Skin of body (tissue), 2 donors: ENCODE data around the gene RBM34. TPM values are rescaled to one million over a fixed set of nuclear protein-coding genes. Genes with fewer than 3 reads are reported as not detected.
A peak's percentile ranks its signal among the peaks of the same experiment; 100 is the strongest.
"Not testable (repeated sequence)": the region's sequence is repeated elsewhere in the genome, so short reads cannot be mapped to it uniquely, and the experiment has no call there.

Experiments
- DNase-seq: peaks from one replicate; lab custom pipeline; 2025; lab: John Stamatoyannopoulos, UW
- total RNA-seq: library from RNA; depleted of rRNA; stranded (reverse); fragments of >200 nt; gene quantifications from one replicate; pipeline ENCODE4 v1.2.3, GENCODE V29; 2014

Gene RBM34, protein sequence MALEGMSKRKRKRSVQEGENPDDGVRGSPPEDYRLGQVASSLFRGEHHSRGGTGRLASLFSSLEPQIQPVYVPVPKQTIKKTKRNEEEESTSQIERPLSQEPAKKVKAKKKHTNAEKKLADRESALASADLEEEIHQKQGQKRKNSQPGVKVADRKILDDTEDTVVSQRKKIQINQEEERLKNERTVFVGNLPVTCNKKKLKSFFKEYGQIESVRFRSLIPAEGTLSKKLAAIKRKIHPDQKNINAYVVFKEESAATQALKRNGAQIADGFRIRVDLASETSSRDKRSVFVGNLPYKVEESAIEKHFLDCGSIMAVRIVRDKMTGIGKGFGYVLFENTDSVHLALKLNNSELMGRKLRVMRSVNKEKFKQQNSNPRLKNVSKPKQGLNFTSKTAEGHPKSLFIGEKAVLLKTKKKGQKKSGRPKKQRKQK
- 47.2 TPM for total RNA-seq

DNA sequence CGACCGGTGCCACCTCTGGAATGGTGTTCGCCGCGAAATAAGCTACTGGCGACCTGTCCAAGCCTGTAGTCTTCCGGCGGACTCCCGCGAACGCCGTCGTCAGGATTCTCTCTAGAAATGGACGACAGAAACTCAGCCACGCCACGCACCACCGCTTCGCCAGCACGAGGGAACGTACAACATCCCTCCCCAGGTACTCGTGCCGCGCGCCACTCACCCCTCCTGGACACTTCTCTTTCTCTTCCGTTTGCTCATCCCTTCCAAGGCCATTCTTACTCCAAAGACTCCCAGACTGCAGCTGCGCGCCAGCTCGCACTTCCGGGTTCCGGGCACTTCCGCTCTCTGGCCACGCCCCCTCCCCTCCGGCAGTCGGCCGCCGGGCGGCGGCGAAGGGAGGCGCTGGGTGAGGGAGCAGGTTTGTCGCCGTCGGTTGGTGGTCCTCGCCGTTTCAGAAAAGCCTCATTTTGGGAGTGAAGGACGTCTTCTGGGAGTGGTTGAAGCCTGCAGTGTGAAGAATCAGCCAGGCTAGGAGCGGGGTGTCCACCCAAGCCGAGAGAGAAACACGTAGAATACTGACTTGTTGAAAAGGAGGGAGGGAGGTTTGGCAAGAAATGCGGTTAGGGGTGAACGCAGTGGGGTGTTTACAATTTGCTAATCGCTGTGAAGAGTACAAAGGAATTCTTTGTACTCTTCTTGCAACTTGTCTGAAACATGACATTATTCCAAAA, at the start of gene RBM34:
TSS of gene RBM34 (minus strand) at position 294 of the 728 bp plus-strand sequence. CDS start at position 270, 24 bp downstream.
- DNase-seq = peak; percentile 86

GRCh38 chr1:235207209-235207565, 46.1 kb upstream of the RBM34 start:
- no peak for DNase-seq

- no peak for DNase-seq
Measured at GRCh38 chr1:235206533-235207208, 45.6 kb upstream of the RBM34 start.

DNA sequence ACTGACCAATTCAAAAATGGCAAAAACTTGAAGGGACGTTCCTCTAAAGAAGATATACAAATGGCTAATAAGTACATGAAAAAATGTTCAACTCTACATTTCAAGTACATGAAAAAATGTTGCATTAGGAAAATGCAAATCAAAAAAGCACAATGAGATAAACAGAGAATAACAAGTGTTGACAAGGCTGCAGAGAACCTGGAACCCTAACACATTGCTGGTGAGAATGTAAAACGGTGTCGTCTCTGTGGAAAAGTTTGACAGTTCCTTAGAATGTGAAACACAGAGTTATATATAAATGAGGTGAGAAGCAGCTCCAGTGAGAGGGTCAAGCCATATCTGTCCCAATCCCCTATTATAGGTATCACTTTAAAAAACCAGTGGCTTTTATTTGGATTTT, 44.6 kb upstream of the RBM34 start:
- DNase-seq = no peak

DNA sequence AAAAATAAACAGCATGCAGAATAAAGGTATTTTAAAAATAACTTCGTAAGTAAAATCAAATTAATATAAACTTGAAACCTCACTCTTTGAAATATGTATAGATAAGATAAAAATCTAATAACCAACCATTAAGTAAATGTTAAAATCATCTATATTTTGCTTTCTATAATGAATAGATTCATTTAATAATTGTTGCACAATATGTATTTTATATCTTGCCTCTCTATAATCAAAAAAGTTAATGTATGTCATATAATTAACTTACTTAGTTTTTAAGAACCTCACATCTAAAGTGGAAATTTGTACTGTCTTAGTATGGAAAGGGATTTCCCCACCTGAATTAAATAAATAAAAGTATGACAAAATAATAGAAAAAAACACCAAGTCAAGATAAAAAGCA, 42.4 kb upstream of the RBM34 start:
- DNase-seq = no peak

GRCh38 chr1:235202447-235202846, 41.4 kb upstream of the RBM34 start:
- DNase-seq = not testable (repeated sequence)

DNA sequence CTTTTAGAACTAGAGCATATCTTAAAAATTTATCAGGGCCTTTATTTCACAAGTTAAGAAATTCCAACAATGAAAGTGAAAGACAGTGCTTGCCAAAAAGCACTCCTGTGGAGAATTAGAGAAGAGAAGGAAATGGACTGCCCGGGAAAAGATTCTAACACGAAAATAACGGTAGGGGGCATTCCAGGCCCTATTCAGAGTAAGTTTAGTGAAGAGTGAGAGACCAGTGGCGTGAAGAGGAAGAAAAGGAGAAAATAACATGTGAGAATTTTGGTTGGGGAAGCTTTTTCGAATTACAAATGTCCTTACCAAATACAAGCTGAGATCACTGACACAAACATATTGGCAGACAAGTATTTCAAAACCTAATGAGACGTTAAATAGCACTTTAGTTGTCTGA, 38.4 kb upstream of the RBM34 start:
- DNase-seq = no peak

DNA sequence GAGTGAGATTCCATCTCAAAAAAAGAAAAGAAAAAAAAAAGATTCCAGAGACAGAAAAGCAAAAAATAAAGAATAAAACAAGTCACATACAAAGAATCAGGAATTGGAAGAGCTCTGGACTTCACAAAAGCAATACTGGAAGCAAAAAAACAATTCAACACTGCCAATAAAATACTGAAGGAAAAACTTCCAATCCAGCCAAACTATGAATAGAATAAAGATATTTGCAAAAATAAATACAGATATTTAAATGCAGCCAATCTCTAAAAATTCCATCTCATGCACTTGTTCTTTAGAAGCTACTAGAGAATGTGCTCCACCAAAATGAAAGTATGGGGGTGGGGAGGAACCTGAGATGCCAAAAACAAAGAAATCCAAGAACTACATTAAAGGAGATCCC, 29.4 kb upstream of the RBM34 start:
- no peak for DNase-seq

DNA sequence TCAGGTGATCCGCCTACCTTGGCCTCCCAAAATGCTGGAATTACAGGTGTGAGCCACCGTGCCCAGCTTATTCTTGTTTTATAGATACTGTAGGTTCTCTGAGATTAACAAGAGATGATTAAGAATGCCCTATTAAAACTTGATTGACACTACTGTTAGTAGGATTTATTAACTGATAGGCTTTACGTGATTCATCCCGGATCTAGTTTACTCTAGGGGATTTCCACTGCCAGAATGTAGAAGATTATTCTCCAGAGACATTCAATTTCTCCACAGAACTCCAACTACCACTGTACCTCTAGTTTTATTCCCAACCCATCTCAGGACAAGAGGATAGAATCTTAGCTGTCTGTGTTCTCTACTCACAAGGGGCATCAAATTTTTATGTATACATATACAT, 26.3 kb upstream of the RBM34 start:
- DNase-seq = no peak

GRCh38 chr1:235181561-235182245, 20.7 kb upstream of the RBM34 start:
- DNase-seq = no peak

- no peak for DNase-seq
Measured at GRCh38 chr1:235180916-235181460, 19.9 kb upstream of the RBM34 start.

- no peak for DNase-seq
Measured at GRCh38 chr1:235176486-235176885, 15.4 kb upstream of the RBM34 start.

DNA sequence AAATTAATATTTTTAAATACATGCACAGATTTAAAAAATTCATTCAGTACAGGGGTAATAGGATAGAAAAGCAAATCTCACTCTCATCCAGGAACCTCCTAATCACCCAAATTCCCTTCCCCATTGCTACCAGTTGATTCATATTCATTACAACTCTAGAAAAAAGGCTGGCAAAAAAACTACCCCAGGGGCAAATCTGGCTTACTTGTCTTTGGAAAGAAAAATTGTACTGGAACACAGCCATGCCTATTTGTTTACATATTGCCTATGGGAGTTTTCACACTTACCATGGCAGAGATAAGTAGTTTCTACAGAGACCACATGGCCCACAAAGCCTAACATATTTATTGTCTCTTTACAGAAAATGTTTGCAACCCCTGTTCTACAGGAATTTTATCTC, 8.9 kb upstream of the RBM34 start:
- DNase-seq = no peak

DNA sequence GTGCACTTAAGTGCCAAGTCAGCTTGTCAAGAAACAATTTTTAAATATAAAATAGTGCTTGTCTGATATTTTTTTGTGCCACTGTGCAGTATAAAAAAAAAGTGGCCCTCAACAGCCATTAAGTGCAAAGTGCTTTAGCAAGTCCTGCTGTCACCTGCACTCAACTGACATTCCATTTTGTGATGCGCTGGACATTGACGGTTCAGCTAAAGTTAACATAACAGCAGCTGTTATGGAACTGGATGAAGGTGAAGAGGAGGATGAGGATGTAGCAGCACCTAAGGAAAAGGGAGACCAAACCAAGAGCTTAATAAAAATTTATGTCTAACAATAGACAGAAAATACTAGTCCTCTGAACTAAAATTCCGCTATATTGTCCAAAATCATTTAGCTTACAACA, 7.3 kb upstream of the RBM34 start:
- DNase-seq = no peak

- DNase-seq = no peak
Measured at GRCh38 chr1:235161685-235162327, 756 bp upstream of the RBM34 start.

- DNase-seq = peak; percentile 72
Measured at GRCh38 chr1:235160383-235160956, 580 bp downstream of the RBM34 start.

GRCh38 chr1:235159930-235160329, 1.1 kb downstream of the RBM34 start:
- DNase-seq = not testable (repeated sequence)

GRCh38 chr1:235159284-235159683, 1.8 kb downstream of the RBM34 start:
- DNase-seq = not testable (repeated sequence)

DNA sequence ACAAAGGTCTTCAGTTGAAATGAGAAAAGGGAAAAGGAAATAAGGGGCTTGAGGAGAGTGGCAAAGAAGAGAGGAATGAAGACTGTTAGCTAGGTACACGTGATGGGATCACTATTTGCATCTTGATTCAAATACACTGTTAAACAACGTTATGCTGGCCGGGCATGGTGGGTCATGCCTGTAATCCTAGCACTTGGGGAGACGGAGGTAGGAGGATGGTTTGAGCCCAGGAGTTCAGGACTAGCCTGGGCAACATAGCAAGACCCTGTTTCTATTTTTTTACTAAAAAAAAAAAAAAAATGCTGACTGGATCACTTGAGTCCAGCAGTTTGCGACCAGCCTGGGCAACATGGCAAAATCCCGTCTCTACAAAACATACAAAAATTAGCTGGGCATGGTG, 2.4 kb downstream of the RBM34 start:
- DNase-seq = no peak

DNA sequence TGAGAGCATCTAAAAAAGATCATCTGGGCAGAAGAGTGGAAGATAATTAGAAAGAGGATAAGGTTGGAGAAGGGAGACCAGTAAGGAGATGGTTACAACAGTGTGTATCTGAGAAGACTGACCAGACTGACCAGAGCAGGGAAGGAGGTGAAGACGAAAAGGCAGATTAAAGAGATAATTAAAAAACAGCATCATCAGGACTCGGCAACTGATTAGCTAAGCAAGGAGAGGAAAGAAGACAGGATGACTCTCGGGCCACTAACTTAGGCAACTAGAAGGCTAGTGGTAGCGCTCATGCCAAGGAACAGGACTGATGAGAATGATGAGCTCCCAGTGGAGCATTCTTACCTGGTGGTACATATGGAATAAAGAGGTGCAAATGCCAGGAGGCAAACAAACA, 3.9 kb downstream of the RBM34 start:
- DNase-seq = no peak

- no peak for DNase-seq
Measured at GRCh38 chr1:235156740-235157139, 4.3 kb downstream of the RBM34 start.
